ENCODE measurements around the gene CLK3. TPM values are rescaled to one million over a fixed set of nuclear protein-coding genes. Genes with fewer than 3 reads are reported as not detected.
A peak's percentile ranks its signal among the peaks of the same experiment; 100 is the strongest.
"Not testable (repeated sequence)": the region's sequence is repeated elsewhere in the genome, so short reads cannot be mapped to it uniquely, and the experiment has no call there.

The CLK3 gene
- total RNA-seq, 1 donor from 2014 or later = 107 TPM

GRCh38 chr15:74592222-74592621, 23.4 kb upstream of the CLK3 start:
- no peaks in the 10 kb centered on the region for H3K4me1 Mint-ChIP-seq (ENCODE audit: low read depth)
- no peaks in the 10 kb centered on the region for H3K9me3 Mint-ChIP-seq
- no peaks in the 10 kb centered on the region for H3K27me3 Mint-ChIP-seq (ENCODE audit: insufficient read depth)
- no peak overlapping the region for H3K4me3 Mint-ChIP-seq
- no peak overlapping the region for H3K27ac Mint-ChIP-seq
- no peak for DNase-seq (ENCODE audit: low spot score)
- peaks cover 47% of the 10 kb centered on the region for H3K36me3 Mint-ChIP-seq (ENCODE audit: low read depth)
- intact Hi-C loops (cut with micrococcal nuclease) = no loop called here

- Mint-ChIP-seq H3K36me3 (ENCODE audit: low read depth) (peaks cover 51% of the 10 kb centered on the region), H3K9me3 (no peaks in the 10 kb centered on the region), H3K27me3 (ENCODE audit: insufficient read depth) (no peaks in the 10 kb centered on the region), H3K27ac (no peak overlapping the region), H3K4me3 (no peak overlapping the region), H3K4me1 (ENCODE audit: low read depth) (peaks cover 6% of the 10 kb centered on the region)
- intact Hi-C loops (cut with micrococcal nuclease) = no loop called here
- no peak for DNase-seq (ENCODE audit: low spot score)
Observed at GRCh38 chr15:74593122-74593521, 22.5 kb upstream of the CLK3 start.

- Mint-ChIP-seq H3K4me3 (no peak overlapping the region), H3K27me3 (ENCODE audit: insufficient read depth) (no peaks in the 10 kb centered on the region), H3K36me3 (ENCODE audit: low read depth) (peaks cover 51% of the 10 kb centered on the region), H3K27ac (no peak overlapping the region), H3K9me3 (no peaks in the 10 kb centered on the region), H3K4me1 (ENCODE audit: low read depth) (peaks cover 19% of the 10 kb centered on the region)
- intact Hi-C loops (cut with micrococcal nuclease) = no loop called here
- DNase-seq (ENCODE audit: low spot score) = no peak
Observed at GRCh38 chr15:74594455-74594854, 21.2 kb upstream of the CLK3 start.

GRCh38 chr15:74595271-74595670, 20.4 kb upstream of the CLK3 start:
- H3K9me3 Mint-ChIP-seq = no peaks in the 10 kb centered on the region
- H3K27ac Mint-ChIP-seq = no peak overlapping the region
- no peak for DNase-seq (ENCODE audit: low spot score)
- intact Hi-C loops (cut with micrococcal nuclease) = no loop called here
- no peaks in the 10 kb centered on the region for H3K27me3 Mint-ChIP-seq (ENCODE audit: insufficient read depth)
- H3K4me3 Mint-ChIP-seq = no peak overlapping the region
- H3K4me1 Mint-ChIP-seq (ENCODE audit: low read depth) = peaks cover 19% of the 10 kb centered on the region
- H3K36me3 Mint-ChIP-seq (ENCODE audit: low read depth) = peaks cover 43% of the 10 kb centered on the region

DNA sequence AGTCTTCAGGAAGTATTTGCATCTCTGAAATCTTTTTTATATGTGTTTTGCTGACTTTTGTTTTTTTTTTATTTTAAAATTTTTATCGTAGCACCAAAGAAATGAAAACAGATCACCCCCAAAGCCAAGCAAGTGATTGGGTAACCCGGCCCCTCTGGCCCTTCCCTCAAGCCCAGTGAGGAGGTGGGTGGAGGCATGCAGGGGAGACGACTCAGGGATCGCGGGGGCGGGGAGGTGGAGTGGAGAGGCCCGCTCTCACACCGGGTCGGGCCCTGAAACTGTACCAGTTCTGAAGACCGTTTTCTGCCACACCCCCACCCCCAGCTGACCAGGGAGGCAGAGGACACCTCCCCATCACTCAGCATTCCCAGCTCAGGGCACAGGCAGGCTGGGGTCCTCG, 18.9 kb upstream of the CLK3 start:
- Mint-ChIP-seq H3K4me1 (ENCODE audit: low read depth) (peaks cover 19% of the 10 kb centered on the region), H3K36me3 (ENCODE audit: low read depth) (peaks cover 34% of the 10 kb centered on the region)
- DNase-seq (ENCODE audit: low spot score); H3K27me3 Mint-ChIP-seq (ENCODE audit: insufficient read depth); H3K27ac Mint-ChIP-seq; intact Hi-C loops (cut with micrococcal nuclease); H3K4me3 Mint-ChIP-seq; H3K9me3 Mint-ChIP-seq: not testable (repeated sequence)

DNA sequence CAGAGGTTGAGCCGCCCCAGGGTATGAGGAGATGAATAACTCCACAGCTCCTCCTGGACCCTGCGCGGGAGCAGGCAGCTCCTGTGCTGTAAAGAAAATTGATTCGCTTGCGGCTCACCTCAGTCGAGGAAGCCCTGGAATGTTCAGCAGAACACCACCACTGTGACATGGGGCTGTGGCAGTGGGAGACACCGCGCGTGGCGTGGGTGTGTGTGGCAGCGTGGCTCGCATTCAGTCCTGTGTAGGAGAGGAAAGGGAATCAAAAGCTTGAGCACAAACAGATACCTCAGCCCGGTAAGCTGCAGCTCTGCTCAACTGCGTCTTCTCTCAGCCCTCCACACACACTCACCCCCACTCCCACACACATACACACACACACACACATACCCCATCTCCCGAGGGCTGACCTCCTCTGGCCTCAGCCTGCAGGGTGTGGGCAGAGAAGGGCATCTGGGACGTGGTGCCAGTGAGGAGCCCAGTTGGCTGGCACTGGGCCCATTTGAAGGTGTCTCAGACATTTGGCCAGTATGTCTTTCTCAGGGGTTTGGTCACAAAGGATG, 18.4 kb upstream of the CLK3 start:
- H3K4me3 Mint-ChIP-seq; DNase-seq (ENCODE audit: low spot score); H3K27ac Mint-ChIP-seq; intact Hi-C loops (cut with micrococcal nuclease); H3K27me3 Mint-ChIP-seq (ENCODE audit: insufficient read depth); H3K9me3 Mint-ChIP-seq: not testable (repeated sequence)
- H3K36me3 Mint-ChIP-seq (ENCODE audit: low read depth) = peaks cover 32% of the 10 kb centered on the region
- H3K4me1 Mint-ChIP-seq (ENCODE audit: low read depth) = peaks cover 19% of the 10 kb centered on the region

- DNase-seq (ENCODE audit: low spot score) = peak; percentile 87
- peak overlapping the region; percentile 100 for H3K27ac Mint-ChIP-seq
- H3K27me3 Mint-ChIP-seq (ENCODE audit: insufficient read depth) = no peaks in the 10 kb centered on the region
- intact Hi-C loops (cut with micrococcal nuclease) = loop anchor here (1.0 to 2.0 kb wide), 4 partner anchors 16 to 137 kb away; partner anchors contain the start of genes ARID3B and UBL7
- H3K9me3 Mint-ChIP-seq = no peaks in the 10 kb centered on the region
- peaks cover 26% of the 10 kb centered on the region for H3K36me3 Mint-ChIP-seq (ENCODE audit: low read depth)
- peaks cover 19% of the 10 kb centered on the region for H3K4me1 Mint-ChIP-seq (ENCODE audit: low read depth)
- H3K4me3 Mint-ChIP-seq = peak overlapping the region; percentile 100
Observed at GRCh38 chr15:74598126-74598842, 17.4 kb upstream of the CLK3 start.

- Mint-ChIP-seq H3K27ac (no peak overlapping the region), H3K4me3 (peak overlapping the region; percentile 100), H3K9me3 (no peaks in the 10 kb centered on the region), H3K36me3 (ENCODE audit: low read depth) (peaks cover 21% of the 10 kb centered on the region), H3K4me1 (ENCODE audit: low read depth) (peaks cover 19% of the 10 kb centered on the region), H3K27me3 (ENCODE audit: insufficient read depth) (no peaks in the 10 kb centered on the region)
- no peak for DNase-seq (ENCODE audit: low spot score)
- intact Hi-C loops (cut with micrococcal nuclease) = loop anchor here (2.0 kb wide), 1 partner anchor 138 kb away; the partner anchor contains the start of gene UBL7
Observed at GRCh38 chr15:74599156-74599555, 16.5 kb upstream of the CLK3 start.

DNA sequence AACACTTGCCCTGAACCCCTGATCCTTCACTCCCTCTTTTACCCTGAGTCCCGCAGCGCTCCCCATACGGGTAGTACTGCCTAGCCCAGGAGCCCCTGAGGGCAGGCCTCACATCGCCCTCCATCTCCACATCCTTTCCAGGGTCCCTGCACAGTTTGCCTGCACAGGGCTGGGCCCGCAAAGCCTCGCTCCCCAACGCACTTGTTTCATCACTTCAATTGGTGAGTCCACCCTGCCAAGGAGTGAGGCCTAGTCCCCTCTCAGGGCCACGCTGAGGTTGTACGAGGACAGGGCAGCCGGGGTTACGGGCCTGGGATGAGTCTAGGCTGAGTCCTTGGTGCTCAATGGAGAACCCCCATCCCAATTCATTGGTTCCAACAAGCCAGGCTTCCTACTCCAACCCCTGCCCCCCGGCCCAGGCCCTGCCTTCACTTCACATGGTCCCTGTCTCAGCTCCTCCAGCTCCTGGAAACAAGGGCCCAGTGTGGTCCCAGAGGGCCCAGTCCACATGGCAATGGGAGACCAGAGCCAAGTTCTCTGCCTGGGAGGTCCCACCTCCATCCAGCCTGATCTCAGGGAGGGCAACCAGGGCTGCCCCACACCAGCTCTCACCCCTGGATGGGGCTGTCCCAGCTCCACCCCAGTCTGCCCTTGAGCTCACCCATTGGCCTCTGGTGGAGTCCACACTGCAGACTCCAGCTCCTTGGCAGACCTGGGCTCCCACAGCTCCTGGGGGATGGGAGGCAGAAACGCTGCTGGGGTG, 12.4 kb upstream of the CLK3 start:
- no peak for DNase-seq (ENCODE audit: low spot score)
- H3K27me3 Mint-ChIP-seq (ENCODE audit: insufficient read depth) = no peaks in the 10 kb centered on the region
- peaks cover 20% of the 10 kb centered on the region for H3K4me1 Mint-ChIP-seq (ENCODE audit: low read depth)
- no peak overlapping the region for H3K4me3 Mint-ChIP-seq
- H3K27ac Mint-ChIP-seq = no peak overlapping the region
- no peaks in the 10 kb centered on the region for H3K9me3 Mint-ChIP-seq
- peaks cover 5% of the 10 kb centered on the region for H3K36me3 Mint-ChIP-seq (ENCODE audit: low read depth)
- intact Hi-C loops (cut with micrococcal nuclease) = no loop called here

DNA sequence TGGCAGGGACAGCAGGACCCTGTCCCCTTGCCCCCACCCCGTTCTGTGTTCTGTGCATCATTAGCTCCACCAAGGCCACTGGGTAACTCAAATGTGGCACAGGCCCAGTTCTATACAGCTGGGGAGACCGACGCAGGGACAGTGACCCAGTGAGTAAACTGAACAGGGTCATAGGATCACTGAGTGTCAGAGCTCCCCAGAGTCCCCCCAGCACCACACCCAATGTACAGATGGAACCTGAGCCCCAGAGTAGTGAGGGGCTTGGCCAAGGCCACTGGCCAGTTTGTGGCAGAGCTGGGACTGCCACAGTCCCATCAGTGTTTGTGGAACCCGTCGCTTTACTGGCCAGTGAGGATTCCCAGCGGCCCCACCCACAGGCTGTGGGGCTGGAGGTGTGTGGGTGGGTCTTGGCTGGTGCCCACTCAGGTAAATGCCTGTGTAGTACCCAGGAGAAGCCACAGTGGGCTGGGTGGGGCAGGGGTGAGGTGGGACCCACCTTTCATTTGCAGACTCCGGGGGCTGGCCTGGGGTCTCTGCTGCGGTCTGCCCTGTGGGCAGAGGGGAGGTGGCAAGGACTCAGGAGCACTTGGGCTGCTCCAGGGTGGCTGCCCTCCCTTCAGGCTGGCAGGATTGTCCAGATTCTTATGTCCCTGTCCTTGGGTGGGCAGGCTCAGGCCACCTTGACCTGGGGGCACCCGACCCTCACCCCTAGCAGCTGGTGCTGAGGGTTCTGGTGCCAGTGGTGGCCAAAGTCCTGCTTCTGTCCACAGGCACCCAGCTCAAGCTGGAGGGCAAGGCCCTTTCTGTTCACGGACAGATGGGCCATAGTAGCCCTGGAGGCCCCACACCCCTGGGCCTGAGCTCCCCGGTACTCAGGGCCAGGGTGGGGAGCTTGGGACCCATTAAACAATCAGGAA, 11.6 kb upstream of the CLK3 start:
- H3K4me1 Mint-ChIP-seq (ENCODE audit: low read depth) = peaks cover 12% of the 10 kb centered on the region
- no peaks in the 10 kb centered on the region for H3K36me3 Mint-ChIP-seq (ENCODE audit: low read depth)
- H3K27me3 Mint-ChIP-seq (ENCODE audit: insufficient read depth) = no peaks in the 10 kb centered on the region
- H3K9me3 Mint-ChIP-seq = no peaks in the 10 kb centered on the region
- DNase-seq (ENCODE audit: low spot score) = no peak
- intact Hi-C loops (cut with micrococcal nuclease) = no loop called here
- H3K4me3 Mint-ChIP-seq = no peak overlapping the region
- H3K27ac Mint-ChIP-seq = no peak overlapping the region

DNA sequence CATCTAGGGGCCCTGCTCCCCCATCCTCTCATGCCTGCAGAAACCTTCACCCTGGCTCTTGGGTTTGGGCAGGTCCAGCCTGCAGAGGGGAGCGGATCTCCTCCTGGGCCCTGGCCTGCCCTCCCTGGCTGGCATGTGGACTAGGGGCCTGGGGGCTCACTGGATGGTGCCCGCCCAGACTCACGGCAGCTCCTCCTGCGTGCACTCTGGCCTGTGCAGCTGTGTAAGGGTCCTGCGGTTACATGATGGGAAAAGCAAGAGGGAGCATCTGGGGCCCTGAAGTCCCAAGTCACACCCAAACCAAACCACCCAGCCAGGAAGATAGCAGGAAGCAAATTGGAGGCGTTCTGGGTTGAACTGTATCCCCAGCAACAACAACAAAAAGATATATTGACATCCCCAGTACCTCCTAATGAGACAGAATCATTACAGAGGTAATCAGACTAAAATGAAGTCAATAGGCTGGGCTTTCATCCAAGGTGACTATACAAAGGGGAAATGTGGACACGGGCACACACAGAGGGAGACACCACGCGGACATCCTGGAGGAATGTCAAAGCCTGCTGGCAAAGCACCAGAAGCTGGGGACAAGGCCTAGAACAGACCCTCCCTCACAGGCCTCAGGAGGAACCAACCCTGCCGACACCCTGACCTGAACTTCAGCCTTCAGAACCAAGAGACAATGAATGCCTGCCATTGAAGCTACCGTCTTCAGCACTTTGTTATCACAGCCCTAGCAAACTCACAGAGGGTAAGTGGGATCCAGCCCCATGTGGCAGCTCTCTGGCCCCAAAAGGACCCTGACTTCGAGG, 10.4 kb upstream of the CLK3 start:
- intact Hi-C loops (cut with micrococcal nuclease) = no loop called here
- no peak for DNase-seq (ENCODE audit: low spot score)
- H3K36me3 Mint-ChIP-seq (ENCODE audit: low read depth) = no peaks in the 10 kb centered on the region
- H3K27me3 Mint-ChIP-seq (ENCODE audit: insufficient read depth) = no peaks in the 10 kb centered on the region
- H3K4me1 Mint-ChIP-seq (ENCODE audit: low read depth) = peaks cover 8% of the 10 kb centered on the region
- H3K9me3 Mint-ChIP-seq = no peaks in the 10 kb centered on the region
- no peak overlapping the region for H3K4me3 Mint-ChIP-seq
- H3K27ac Mint-ChIP-seq = no peak overlapping the region

GRCh38 chr15:74605795-74606150, 9.9 kb upstream of the CLK3 start:
- intact Hi-C loops (cut with micrococcal nuclease) = no loop called here
- peaks cover 8% of the 10 kb centered on the region for H3K4me1 Mint-ChIP-seq (ENCODE audit: low read depth)
- no peaks in the 10 kb centered on the region for H3K9me3 Mint-ChIP-seq
- DNase-seq (ENCODE audit: low spot score) = no peak
- H3K27me3 Mint-ChIP-seq (ENCODE audit: insufficient read depth) = no peaks in the 10 kb centered on the region
- no peak overlapping the region for H3K4me3 Mint-ChIP-seq
- H3K36me3 Mint-ChIP-seq (ENCODE audit: low read depth) = no peaks in the 10 kb centered on the region
- H3K27ac Mint-ChIP-seq = no peak overlapping the region

Data from activated T-helper 1 cell treated with anti-CD3 and anti-CD28 coated beads, Interleukin-12 subunit alpha, Interleukin-12 subunit beta, Interleukin-2, Interleukin-4 antibody, amounts not matched to agents 30 ng/mL and 10 ng/mL and 1 ng/mL, durations not matched to agents 14 hours and 24 hours and 36 hours (primary cell).